NT2/D1 (cell line): Measurements from ENCODE around the gene APOL1.

ENCODE experiments used
- YY1 ChIP-seq: IDR thresholded peaks from 2 replicates; pipeline ENCODE4 v1.6.1; 2011; ENCODE audit not compliant: insufficient read length, insufficient read depth
- ZNF274 ChIP-seq: IDR thresholded peaks from 2 replicates; pipeline ENCODE4 v1.6.1; 2011; ENCODE audit warnings: mild to moderate bottlenecking, low read depth, low read length

DNA sequence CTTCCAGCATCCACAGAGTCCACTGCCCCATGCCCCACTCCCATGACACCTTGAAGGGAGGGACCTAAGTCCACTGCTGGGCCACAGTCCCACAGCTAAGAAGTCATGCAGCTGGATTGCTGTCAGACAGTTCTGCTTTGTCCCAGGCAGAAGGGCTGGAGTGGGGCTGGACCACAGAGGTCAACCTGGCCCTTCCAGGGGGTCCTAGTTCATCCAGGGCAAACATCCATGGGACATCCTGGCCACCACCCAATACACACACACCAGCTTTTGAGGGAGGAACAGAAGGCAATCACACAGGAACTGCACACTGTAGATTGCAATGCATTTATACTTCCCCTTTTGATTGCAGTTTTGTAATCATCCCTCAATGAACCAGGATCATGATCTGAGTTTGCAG is 40.0 kb upstream of the APOL1 start:
- no peak for TF ChIP-seq YY1
- TF ChIP-seq ZNF274, result no peak
